ENCODE data around the gene IFT122.

- TF ChIP-seq POLR2AphosphoS5 (IDR thresholded peaks at IDR 0.05) (no peak), CTCF (IDR thresholded peaks at IDR 0.05) (no peak)
Measured at GRCh38 chr3:129442486-129442885, 2.5 kb downstream of the IFT122 start.
